ENCODE data around the gene PI4K2A. TPM values are rescaled to one million over a fixed set of nuclear protein-coding genes. Genes with fewer than 3 reads are reported as not detected.

The PI4K2A gene
- total and polyA plus RNA-seq, 2 of the 13 experiments (the other 11 are each of a cell fraction or from before 2014, with no cell fraction given) = 10.9 to 14.3 TPM

DNA sequence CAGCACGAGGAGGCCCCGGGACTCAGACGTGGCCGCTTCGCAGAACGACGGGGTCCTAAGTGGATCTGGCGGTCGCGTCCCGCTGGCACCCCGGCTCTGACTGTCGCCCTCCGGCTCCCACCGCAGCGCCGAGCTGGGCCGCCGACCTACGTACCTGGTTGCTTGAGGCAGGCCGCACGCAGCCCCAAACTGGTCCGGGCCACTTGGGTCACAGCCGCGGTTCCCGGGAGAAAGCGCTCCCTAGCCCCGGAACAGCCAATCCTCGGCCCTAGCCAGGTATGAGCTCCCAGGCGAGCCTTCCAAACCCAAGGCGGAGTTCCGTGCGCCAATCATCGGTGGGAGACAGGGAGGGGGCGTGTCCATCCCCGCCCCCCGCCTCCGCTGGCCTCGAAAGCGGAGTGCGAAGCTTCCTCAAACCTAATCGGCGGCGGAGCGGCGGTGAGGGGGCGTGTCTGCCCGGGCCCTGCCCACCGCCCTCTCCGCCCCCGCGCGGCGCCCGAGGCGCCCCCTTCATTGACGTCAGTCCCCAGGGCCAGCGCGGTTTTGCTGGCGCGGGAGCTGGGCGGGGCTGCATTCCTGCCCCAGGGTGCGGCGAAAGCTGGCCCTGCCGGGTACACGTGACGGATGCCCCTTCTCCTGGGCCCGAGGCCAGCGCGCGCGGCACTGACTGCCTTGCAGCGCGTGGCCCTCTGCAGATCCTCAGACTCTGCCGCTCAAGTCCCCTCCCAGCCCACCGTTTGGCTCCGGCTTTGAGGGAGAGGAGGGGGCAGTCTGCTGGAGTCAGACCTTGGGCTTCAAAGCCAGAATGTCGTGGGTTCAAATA is 46.7 kb downstream of the PI4K2A start, which contains the start of gene AVPI1 (continued):
- no peak for TF ChIP-seq CAMTA2 (CRISPR knock-in tag; IDR thresholded peaks at IDR 0.05; ENCODE audit: borderline replicate concordance)
- TF ChIP-seq, protein P1, sequence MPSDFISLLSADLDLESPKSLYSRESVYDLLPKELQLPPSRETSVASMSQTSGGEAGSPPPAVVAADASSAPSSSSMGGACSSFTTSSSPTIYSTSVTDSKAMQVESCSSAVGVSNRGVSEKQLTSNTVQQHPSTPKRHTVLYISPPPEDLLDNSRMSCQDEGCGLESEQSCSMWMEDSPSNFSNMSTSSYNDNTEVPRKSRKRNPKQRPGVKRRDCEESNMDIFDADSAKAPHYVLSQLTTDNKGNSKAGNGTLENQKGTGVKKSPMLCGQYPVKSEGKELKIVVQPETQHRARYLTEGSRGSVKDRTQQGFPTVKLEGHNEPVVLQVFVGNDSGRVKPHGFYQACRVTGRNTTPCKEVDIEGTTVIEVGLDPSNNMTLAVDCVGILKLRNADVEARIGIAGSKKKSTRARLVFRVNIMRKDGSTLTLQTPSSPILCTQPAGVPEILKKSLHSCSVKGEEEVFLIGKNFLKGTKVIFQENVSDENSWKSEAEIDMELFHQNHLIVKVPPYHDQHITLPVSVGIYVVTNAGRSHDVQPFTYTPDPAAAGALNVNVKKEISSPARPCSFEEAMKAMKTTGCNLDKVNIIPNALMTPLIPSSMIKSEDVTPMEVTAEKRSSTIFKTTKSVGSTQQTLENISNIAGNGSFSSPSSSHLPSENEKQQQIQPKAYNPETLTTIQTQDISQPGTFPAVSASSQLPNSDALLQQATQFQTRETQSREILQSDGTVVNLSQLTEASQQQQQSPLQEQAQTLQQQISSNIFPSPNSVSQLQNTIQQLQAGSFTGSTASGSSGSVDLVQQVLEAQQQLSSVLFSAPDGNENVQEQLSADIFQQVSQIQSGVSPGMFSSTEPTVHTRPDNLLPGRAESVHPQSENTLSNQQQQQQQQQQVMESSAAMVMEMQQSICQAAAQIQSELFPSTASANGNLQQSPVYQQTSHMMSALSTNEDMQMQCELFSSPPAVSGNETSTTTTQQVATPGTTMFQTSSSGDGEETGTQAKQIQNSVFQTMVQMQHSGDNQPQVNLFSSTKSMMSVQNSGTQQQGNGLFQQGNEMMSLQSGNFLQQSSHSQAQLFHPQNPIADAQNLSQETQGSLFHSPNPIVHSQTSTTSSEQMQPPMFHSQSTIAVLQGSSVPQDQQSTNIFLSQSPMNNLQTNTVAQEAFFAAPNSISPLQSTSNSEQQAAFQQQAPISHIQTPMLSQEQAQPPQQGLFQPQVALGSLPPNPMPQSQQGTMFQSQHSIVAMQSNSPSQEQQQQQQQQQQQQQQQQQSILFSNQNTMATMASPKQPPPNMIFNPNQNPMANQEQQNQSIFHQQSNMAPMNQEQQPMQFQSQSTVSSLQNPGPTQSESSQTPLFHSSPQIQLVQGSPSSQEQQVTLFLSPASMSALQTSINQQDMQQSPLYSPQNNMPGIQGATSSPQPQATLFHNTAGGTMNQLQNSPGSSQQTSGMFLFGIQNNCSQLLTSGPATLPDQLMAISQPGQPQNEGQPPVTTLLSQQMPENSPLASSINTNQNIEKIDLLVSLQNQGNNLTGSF (CRISPR knock-in tag; IDR thresholded peaks at IDR 0.05) = peak; percentile 93
- no peak for TF ChIP-seq EZH2 (conservative IDR thresholded peaks at IDR 0.05; ENCODE audit: low read depth, low read length)
- TF ChIP-seq, protein P2, sequence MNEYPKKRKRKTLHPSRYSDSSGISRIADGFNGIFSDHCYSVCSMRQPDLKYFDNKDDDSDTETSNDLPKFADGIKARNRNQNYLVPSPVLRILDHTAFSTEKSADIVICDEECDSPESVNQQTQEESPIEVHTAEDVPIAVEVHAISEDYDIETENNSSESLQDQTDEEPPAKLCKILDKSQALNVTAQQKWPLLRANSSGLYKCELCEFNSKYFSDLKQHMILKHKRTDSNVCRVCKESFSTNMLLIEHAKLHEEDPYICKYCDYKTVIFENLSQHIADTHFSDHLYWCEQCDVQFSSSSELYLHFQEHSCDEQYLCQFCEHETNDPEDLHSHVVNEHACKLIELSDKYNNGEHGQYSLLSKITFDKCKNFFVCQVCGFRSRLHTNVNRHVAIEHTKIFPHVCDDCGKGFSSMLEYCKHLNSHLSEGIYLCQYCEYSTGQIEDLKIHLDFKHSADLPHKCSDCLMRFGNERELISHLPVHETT (CRISPR knock-in tag; conservative IDR thresholded peaks at IDR 0.05) = peak; percentile 43
- TF ChIP-seq CCAR2 (optimal IDR thresholded peaks at IDR 0.05; ENCODE audit: low read depth, low read length) = no peak
- TF ChIP-seq, protein P3, sequence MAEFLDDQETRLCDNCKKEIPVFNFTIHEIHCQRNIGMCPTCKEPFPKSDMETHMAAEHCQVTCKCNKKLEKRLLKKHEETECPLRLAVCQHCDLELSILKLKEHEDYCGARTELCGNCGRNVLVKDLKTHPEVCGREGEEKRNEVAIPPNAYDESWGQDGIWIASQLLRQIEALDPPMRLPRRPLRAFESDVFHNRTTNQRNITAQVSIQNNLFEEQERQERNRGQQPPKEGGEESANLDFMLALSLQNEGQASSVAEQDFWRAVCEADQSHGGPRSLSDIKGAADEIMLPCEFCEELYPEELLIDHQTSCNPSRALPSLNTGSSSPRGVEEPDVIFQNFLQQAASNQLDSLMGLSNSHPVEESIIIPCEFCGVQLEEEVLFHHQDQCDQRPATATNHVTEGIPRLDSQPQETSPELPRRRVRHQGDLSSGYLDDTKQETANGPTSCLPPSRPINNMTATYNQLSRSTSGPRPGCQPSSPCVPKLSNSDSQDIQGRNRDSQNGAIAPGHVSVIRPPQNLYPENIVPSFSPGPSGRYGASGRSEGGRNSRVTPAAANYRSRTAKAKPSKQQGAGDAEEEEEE (CRISPR knock-in tag; IDR thresholded peaks at IDR 0.05; ENCODE audit: borderline replicate concordance) = no peak
- peak; percentile 75; the same call in 1 of the 2 replicates for TF ChIP-seq ETV5 (CRISPR knock-in tag; IDR thresholded peaks at IDR 0.05; ENCODE audit: borderline replicate concordance)
- no peak for TF ChIP-seq TSC22D2 (CRISPR knock-in tag; IDR thresholded peaks at IDR 0.05; ENCODE audit: borderline replicate concordance)
- peak; percentile 68; the same call in 1 of the 2 replicates for TF ChIP-seq ZNF274 (CRISPR knock-in tag; IDR thresholded peaks at IDR 0.05)
- no peak for TF ChIP-seq ISX (CRISPR knock-in tag; conservative IDR thresholded peaks at IDR 0.05)
- TF ChIP-seq, protein P4, sequence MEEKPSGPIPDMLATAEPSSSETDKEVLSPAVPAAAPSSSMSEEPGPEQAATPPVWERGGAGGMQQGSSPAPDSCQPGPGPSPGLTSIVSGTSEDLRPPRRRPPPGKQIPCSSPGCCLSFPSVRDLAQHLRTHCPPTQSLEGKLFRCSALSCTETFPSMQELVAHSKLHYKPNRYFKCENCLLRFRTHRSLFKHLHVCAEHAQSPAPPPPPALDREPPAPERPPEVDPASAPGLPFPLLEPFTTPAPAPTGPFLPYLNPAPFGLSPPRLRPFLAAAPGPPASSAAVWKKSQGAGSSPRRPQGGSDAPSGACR (CRISPR knock-in tag; IDR thresholded peaks at IDR 0.05) = peak; percentile 94
- TF ChIP-seq, protein P5, sequence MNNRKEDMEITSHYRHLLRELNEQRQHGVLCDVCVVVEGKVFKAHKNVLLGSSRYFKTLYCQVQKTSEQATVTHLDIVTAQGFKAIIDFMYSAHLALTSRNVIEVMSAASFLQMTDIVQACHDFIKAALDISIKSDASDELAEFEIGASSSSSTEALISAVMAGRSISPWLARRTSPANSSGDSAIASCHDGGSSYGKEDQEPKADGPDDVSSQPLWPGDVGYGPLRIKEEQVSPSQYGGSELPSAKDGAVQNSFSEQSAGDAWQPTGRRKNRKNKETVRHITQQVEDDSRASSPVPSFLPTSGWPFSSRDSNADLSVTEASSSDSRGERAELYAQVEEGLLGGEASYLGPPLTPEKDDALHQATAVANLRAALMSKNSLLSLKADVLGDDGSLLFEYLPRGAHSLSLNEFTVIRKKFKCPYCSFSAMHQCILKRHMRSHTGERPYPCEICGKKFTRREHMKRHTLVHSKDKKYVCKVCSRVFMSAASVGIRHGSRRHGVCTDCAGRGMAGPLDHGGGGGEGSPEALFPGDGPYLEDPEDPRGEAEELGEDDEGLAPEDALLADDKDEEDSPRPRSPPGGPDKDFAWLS (CRISPR knock-in tag; IDR thresholded peaks at IDR 0.05; ENCODE audit: borderline replicate concordance) = no peak
- TF ChIP-seq, protein P6, sequence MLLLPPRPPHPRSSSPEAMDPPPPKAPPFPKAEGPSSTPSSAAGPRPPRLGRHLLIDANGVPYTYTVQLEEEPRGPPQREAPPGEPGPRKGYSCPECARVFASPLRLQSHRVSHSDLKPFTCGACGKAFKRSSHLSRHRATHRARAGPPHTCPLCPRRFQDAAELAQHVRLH (CRISPR knock-in tag; IDR thresholded peaks at IDR 0.05; ENCODE audit: borderline replicate concordance, low read depth) = peak; percentile 97
- TF ChIP-seq GABPB1 (CRISPR knock-in tag; IDR thresholded peaks at IDR 0.05) = peak; percentile 84
- peak; percentile 36; the same call in 1 of the 2 replicates for TF ChIP-seq GATA4 (IDR thresholded peaks at IDR 0.05; ENCODE audit: borderline replicate concordance, low read depth)
- 0 out of 2 replicates have a peak, but pooled peaks have one; percentile 8 for TF ChIP-seq FOXM1 (CRISPR knock-in tag; IDR thresholded peaks at IDR 0.05)
- no peak for TF ChIP-seq SIN3B (IDR thresholded peaks at IDR 0.05; ENCODE audit: low read length)
